ENCODE data around the gene SMIM35. TPM values are rescaled to one million over a fixed set of nuclear protein-coding genes. Genes with fewer than 3 reads are reported as not detected.

SMIM35 gene
- total RNA-seq, 1 experiment from 2014 or later = not detected

GRCh38 chr11:118111019-118111743 lies 24.4 kb upstream of the SMIM35 start:
- Mint-ChIP-seq H3K27ac (no peak overlapping the region), H3K4me1 (peaks cover 14% of the 10 kb centered on the region), H3K27me3 (ENCODE audit: low read depth) (peaks cover 2% of the 10 kb centered on the region; the same call in 1 of the 2 replicates), H3K9me3 (no peaks in the 10 kb centered on the region), H3K4me3 (no peak overlapping the region), H3K36me3 (no peaks in the 10 kb centered on the region)
- ChIA-PET CTCF (no interaction called here), POLR2A (no interaction called here)
- DNase-seq (ENCODE audit: low spot score) = no peak
- no peak for ATAC-seq
- no peak for TF ChIP-seq SMAD4 (CRISPR knock-in tag; IDR thresholded peaks at IDR 0.05)
- no peak for TF ChIP-seq GTF2I (CRISPR knock-in tag; conservative IDR thresholded peaks at IDR 0.05)
- TF ChIP-seq, protein P1, sequence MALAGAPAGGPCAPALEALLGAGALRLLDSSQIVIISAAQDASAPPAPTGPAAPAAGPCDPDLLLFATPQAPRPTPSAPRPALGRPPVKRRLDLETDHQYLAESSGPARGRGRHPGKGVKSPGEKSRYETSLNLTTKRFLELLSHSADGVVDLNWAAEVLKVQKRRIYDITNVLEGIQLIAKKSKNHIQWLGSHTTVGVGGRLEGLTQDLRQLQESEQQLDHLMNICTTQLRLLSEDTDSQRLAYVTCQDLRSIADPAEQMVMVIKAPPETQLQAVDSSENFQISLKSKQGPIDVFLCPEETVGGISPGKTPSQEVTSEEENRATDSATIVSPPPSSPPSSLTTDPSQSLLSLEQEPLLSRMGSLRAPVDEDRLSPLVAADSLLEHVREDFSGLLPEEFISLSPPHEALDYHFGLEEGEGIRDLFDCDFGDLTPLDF (CRISPR knock-in tag; IDR thresholded peaks at IDR 0.05) = no peak
- no peak for TF ChIP-seq TEAD1 (CRISPR knock-in tag; IDR thresholded peaks at IDR 0.05)

DNA sequence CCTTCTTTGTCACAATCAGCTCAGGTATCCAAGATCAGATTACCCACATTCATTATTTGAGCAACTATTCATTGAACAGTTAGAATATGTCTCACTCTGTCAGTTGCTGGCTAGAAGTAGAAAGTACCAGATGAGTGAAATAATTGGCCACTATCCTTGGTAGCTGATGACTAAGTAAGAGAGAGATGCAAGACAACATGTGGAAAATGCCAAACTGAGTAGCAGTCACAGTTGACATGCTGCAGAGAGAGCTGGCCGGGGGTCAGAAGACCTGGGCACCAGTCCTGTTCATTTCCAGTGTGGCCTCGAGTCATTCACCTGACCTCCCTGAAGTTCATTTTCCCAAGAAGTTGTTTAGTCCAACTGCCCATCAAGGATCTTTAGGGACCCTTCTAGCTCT lies 22.5 kb upstream of the SMIM35 start:
- no peak overlapping the region for H3K27ac Mint-ChIP-seq
- peaks cover 21% of the 10 kb centered on the region for H3K4me1 Mint-ChIP-seq
- DNase-seq (ENCODE audit: low spot score) = no peak
- no peaks in the 10 kb centered on the region for H3K9me3 Mint-ChIP-seq
- no peak overlapping the region for H3K4me3 Mint-ChIP-seq
- ChIA-PET POLR2A (no interaction called here), CTCF (interaction anchor here (1.3 to 1.4 kb wide), 2 partner anchors 56 to 162 kb away, joined by 4 to 5 read pairs; no protein-coding TSS in a partner anchor)
- no peak for ATAC-seq
- H3K36me3 Mint-ChIP-seq = no peaks in the 10 kb centered on the region
- peaks cover 2% of the 10 kb centered on the region; the same call in 1 of the 2 replicates for H3K27me3 Mint-ChIP-seq (ENCODE audit: low read depth)
- TF ChIP-seq ESRRA (CRISPR knock-in tag; IDR thresholded peaks at IDR 0.05; ENCODE audit: borderline replicate concordance) = no peak
- no peak for TF ChIP-seq MYBL2 (CRISPR knock-in tag; IDR thresholded peaks at IDR 0.05)

- Mint-ChIP-seq H3K36me3 (no peaks in the 10 kb centered on the region), H3K27me3 (ENCODE audit: low read depth) (peaks cover 2% of the 10 kb centered on the region; the same call in 1 of the 2 replicates), H3K4me3 (no peak overlapping the region), H3K4me1 (peaks cover 21% of the 10 kb centered on the region), H3K27ac (no peak overlapping the region), H3K9me3 (no peaks in the 10 kb centered on the region)
- TF ChIP-seq GRHL2 (CRISPR knock-in tag; IDR thresholded peaks at IDR 0.05; ENCODE audit: insufficient replicate concordance, severe bottlenecking) = no peak
- TF ChIP-seq TEAD1 (CRISPR knock-in tag; IDR thresholded peaks at IDR 0.05) = peak; percentile 29; the same call in 1 of the 2 replicates
- 0 out of 2 replicates have a peak, but pooled peaks have one; percentile 75 for TF ChIP-seq ETV6 (CRISPR knock-in tag; IDR thresholded peaks at IDR 0.05)
- DNase-seq (ENCODE audit: low spot score) = no peak
- ATAC-seq = peak; percentile 80
- ChIA-PET POLR2A (interaction anchor here (0.6 kb wide), 1 partner anchor 229 kb away, joined by 5 read pairs; no protein-coding TSS in a partner anchor), CTCF (interaction anchor here (1.3 to 1.4 kb wide), 2 partner anchors 55 to 162 kb away, joined by 4 to 5 read pairs; no protein-coding TSS in a partner anchor)
Measured at GRCh38 chr11:118108513-118108912, 21.8 kb upstream of the SMIM35 start.

- CTCF ChIA-PET = no interaction called here
- POLR2A ChIA-PET = no interaction called here
Measured at GRCh38 chr11:118106789-118107335, 20.1 kb upstream of the SMIM35 start.

More at GRCh38 chr11:118106789-118107335, 20.1 kb upstream of the SMIM35 start:
- DNase-seq (ENCODE audit: low spot score) (no peak), ATAC-seq (no peak)
- Mint-ChIP-seq H3K4me3 (no peak overlapping the region), H3K27ac (no peak overlapping the region), H3K4me1 (peaks cover 25% of the 10 kb centered on the region), H3K9me3 (no peaks in the 10 kb centered on the region), H3K27me3 (ENCODE audit: low read depth) (peaks cover 2% of the 10 kb centered on the region; the same call in 1 of the 2 replicates), H3K36me3 (no peaks in the 10 kb centered on the region)
- TF ChIP-seq, protein P2, sequence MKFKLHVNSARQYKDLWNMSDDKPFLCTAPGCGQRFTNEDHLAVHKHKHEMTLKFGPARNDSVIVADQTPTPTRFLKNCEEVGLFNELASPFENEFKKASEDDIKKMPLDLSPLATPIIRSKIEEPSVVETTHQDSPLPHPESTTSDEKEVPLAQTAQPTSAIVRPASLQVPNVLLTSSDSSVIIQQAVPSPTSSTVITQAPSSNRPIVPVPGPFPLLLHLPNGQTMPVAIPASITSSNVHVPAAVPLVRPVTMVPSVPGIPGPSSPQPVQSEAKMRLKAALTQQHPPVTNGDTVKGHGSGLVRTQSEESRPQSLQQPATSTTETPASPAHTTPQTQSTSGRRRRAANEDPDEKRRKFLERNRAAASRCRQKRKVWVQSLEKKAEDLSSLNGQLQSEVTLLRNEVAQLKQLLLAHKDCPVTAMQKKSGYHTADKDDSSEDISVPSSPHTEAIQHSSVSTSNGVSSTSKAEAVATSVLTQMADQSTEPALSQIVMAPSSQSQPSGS (CRISPR knock-in tag; IDR thresholded peaks at IDR 0.05; ENCODE audit: borderline replicate concordance, low read depth) = no peak
- TF ChIP-seq NFE2L1 (CRISPR knock-in tag; IDR thresholded peaks at IDR 0.05) (no peak), ATF6 (CRISPR knock-in tag; IDR thresholded peaks at IDR 0.05) (no peak), TP53 (CRISPR knock-in tag; IDR thresholded peaks at IDR 0.05) (no peak), NFATC4 (CRISPR knock-in tag; IDR thresholded peaks at IDR 0.05) (no peak), ZNF396 (CRISPR knock-in tag; IDR thresholded peaks at IDR 0.05; ENCODE audit: borderline replicate concordance) (no peak), STAT6 (CRISPR knock-in tag; conservative IDR thresholded peaks at IDR 0.05; ENCODE audit: low read depth) (no peak), USF1 (CRISPR knock-in tag; IDR thresholded peaks at IDR 0.05) (no peak), ZNF219 (CRISPR knock-in tag; IDR thresholded peaks at IDR 0.05; ENCODE audit: borderline replicate concordance) (no peak), ZNF423 (CRISPR knock-in tag; IDR thresholded peaks at IDR 0.05) (no peak)
